GM12878 (cell line): ENCODE results near the gene PTGDR2. TPM values are rescaled to one million over a fixed set of nuclear protein-coding genes. Genes with fewer than 3 reads are reported as not detected.

Source experiments
- ATAC-seq: fragments of 200-7000 bp; cut with Tn5 transposase; 3 replicates; pipeline ENCODE4 v1.9.1; 2020; ENCODE audit warnings: mild to moderate bottlenecking, moderate library complexity
- BruUV-seq: library from RNA; stranded (reverse); fragments of 400-500 nt; replicated peaks from 2 replicates; lab custom pipeline; 2021; lab: Mats Ljungman, UMichigan
- CTCF ChIA-PET: fragments of 300-600 bp; sonication (Branson Sonifier 250); formaldehyde crosslinking; extraction: SDS; loops from one replicate; lab custom pipeline; 2021; ENCODE audit warnings: inconsistent platforms; lab: Yijun Ruan, JAX
- POLR2A ChIA-PET: fragments of 350-600 bp; formaldehyde crosslinking; extraction: SDS; loops from one replicate; lab custom pipeline; 2021; ENCODE audit warnings: inconsistent platforms; lab: Charles Lee
- RAD21 ChIA-PET: fragments of 300-600 bp; sonication (Branson Sonifier 250); formaldehyde crosslinking; loops from one replicate; lab custom pipeline; 2023; ENCODE audit warnings: antibody characterized with exemption; ENCODE audit not compliant: unreplicated experiment; lab: Charles Lee
- SMC1A ChIA-PET: fragments of 300-600 bp; sonication (Branson Sonifier 250); formaldehyde crosslinking; loops from one replicate; lab custom pipeline; 2023; ENCODE audit not compliant: unreplicated experiment, uncharacterized antibody; lab: Charles Lee
- DNase-seq: peaks from one replicate; pipeline ENCODE4 v3.0.0-alpha.2; 2011; ENCODE audit warnings: low read depth, low spot score
- FAIRE-seq: peaks from 3 replicates; lab custom pipeline; 2011; peaks lifted over from hg19 to GRCh38; lab: Jason Lieb, UNC
- H2AFZ ChIP-seq: 2 replicates; pipeline ENCODE4 v1.6.0; 2011; ENCODE audit warnings: low read depth, low read length, control low read depth; ENCODE audit not compliant: control insufficient read depth
- H3K27ac ChIP-seq: 2 replicates; pipeline ENCODE4 v1.5.1; 2011; ENCODE audit warnings: control low read depth; ENCODE audit not compliant: control insufficient read depth, insufficient read depth
- H3K27me3 ChIP-seq, 2 experiments: replicated peaks in 1 of 2; 2 replicates each; pipeline versions ENCODE4 v1.6.0 to v1.6.1; 2011; ENCODE audit warnings: low read length in 1 of 2; ENCODE audit not compliant: control insufficient read depth in 2 of 2, insufficient read depth in 2 of 2
- H3K36me3 ChIP-seq, 2 experiments: 2 replicates each; pipeline ENCODE4 v1.5.1; 2011; ENCODE audit warnings: low read length in 1 of 2; ENCODE audit not compliant: control insufficient read depth in 2 of 2, insufficient read depth in 2 of 2
- H3K4me1 ChIP-seq: 2 replicates; pipeline ENCODE4 v1.6.1; 2011; ENCODE audit warnings: mild to moderate bottlenecking, low read length, moderate library complexity, mixed read lengths; ENCODE audit not compliant: control insufficient read depth, insufficient read depth
- H3K4me2 ChIP-seq: 2 replicates; pipeline ENCODE4 v1.6.0; 2011; ENCODE audit warnings: control low read depth; ENCODE audit not compliant: control insufficient read depth, insufficient read depth
- H3K4me3 ChIP-seq: fragments of 200-600 bp; sonication (generic); 2 replicates; pipeline ENCODE4 v1.5.1; 2016
- H3K79me2 ChIP-seq: 2 replicates; pipeline ENCODE4 v1.6.0; 2011; ENCODE audit warnings: low read length; ENCODE audit not compliant: control insufficient read depth, insufficient read depth
- H3K9ac ChIP-seq: 2 replicates; pipeline ENCODE4 v1.8.0; 2011; ENCODE audit warnings: low read length, control low read depth, mixed read lengths; ENCODE audit not compliant: control insufficient read depth, insufficient read depth
- H3K9me3 ChIP-seq: replicated peaks from 3 replicates; pipeline ENCODE4 v1.5.1; 2011; ENCODE audit warnings: mild to moderate bottlenecking, low read length; ENCODE audit not compliant: control insufficient read depth, insufficient read depth
- H4K20me1 ChIP-seq: 2 replicates; pipeline ENCODE4 v1.6.0; 2011; ENCODE audit not compliant: control insufficient read depth, insufficient read depth
- CBX3 ChIP-seq: fragments of 200-600 bp; sonication (generic); IDR thresholded peaks from 2 replicates; pipeline ENCODE4 v1.6.1; 2016; ENCODE audit warnings: low read depth, borderline replicate concordance
- HCFC1 ChIP-seq: fragments of 150-350 bp; IDR thresholded peaks from 2 replicates; pipeline ENCODE4 v1.6.1; 2014; ENCODE audit warnings: low read length
- HSF1 ChIP-seq: fragments of 150-350 bp; IDR thresholded peaks from 2 replicates; pipeline ENCODE4 v1.6.1; 2014; ENCODE audit warnings: mild to moderate bottlenecking, low read depth, low read length
- PRDM15 ChIP-seq: fragments of 450-650 bp; formaldehyde crosslinking; IDR thresholded peaks from 2 replicates; pipeline ENCODE4 v1.4.0; 2020; ENCODE audit warnings: mild to moderate bottlenecking, moderate library complexity
- REST ChIP-seq: IDR thresholded peaks from 2 replicates; pipeline ENCODE4 v1.6.1; 2012; ENCODE audit warnings: mild to moderate bottlenecking, low read depth, low read length
- RFX5 ChIP-seq: IDR thresholded peaks from 2 replicates; pipeline ENCODE4 v1.6.1; 2011; ENCODE audit warnings: low read depth, low read length, improper control_type of control experiment
- SREBF1 ChIP-seq: IDR thresholded peaks from 2 replicates; pipeline ENCODE4 v1.6.1; 2012; ENCODE audit warnings: mild to moderate bottlenecking, low read length
- TBL1XR1 ChIP-seq: IDR thresholded peaks from 2 replicates; pipeline ENCODE4 v1.6.1; 2012; ENCODE audit warnings: low read depth, low read length, improper control_type of control experiment
- YY1 ChIP-seq: IDR thresholded peaks from 2 replicates; pipeline ENCODE4 v1.6.1; 2011; ENCODE audit warnings: low read depth, mild to moderate bottlenecking, low read length
- ZBTB40 ChIP-seq: fragments of 450-650 bp; IDR thresholded peaks from 2 replicates; pipeline ENCODE4 v1.6.1; 2016; ENCODE audit warnings: mild to moderate bottlenecking, moderate library complexity, borderline replicate concordance
- ZSCAN29 ChIP-seq: fragments of 450-650 bp; IDR thresholded peaks from 2 replicates; pipeline ENCODE4 v1.6.1; 2017; ENCODE audit warnings: mild to moderate bottlenecking, moderate library complexity
- WGBS: methylation state at CpG from one replicate; pipeline ENCODE4 v1.1.6; 2016; ENCODE audit warnings: low lambda C conversion rate; ENCODE audit not compliant: insufficient replicate concordance, insufficient coverage; ENCODE audit errors: missing lambda C conversion rate; 5-methylcytosine and 5-hydroxymethylcytosine counted together
- in situ Hi-C: fragments of 300-500 bp; cut with MboI; formaldehyde crosslinking; loops from 9 replicates; pipeline ENCODE4 v1.14.3; 2018; ENCODE audit warnings: mixed read lengths
- intact Hi-C: fragments of 100-400 bp; cut with micrococcal nuclease; formaldehyde crosslinking; loops from one replicate; pipeline ENCODE4 v1.14.2; 2022; ENCODE audit not compliant: unreplicated experiment
- polyA plus RNA-seq, 11 experiments: library from polyadenylated mRNA; depleted of rRNA in 4 of 11; unstranded in 6 of 11; stranded (reverse) in 5 of 11; fragments of >200 nt; fragmentation: Nextera tagmentation in 4 of 11; fragmentation: Illumina TruSeq in 1 of 11; extraction: Ambion mirVana in 4 of 11; extraction: Trizol in 1 of 11; gene quantifications; 1 replicate in 1 of 11; 2 replicates in 10 of 11; pipeline versions ENCODE4 v1.2.1 to v1.2.3, GENCODE V29; 2011 to 2016; ENCODE audit warnings: inconsistent platforms in 2 of 11, missing spikeins in 2 of 11, low read depth in 1 of 11
- total RNA-seq, 4 experiments: library from RNA; depleted of rRNA in 3 of 4; stranded (reverse); fragments of >200 nt in 3 of 4; fragmentation: Illumina TruSeq in 1 of 4; extraction: Trizol in 1 of 4; gene quantifications; 2 replicates each; pipeline versions ENCODE4 v1.2.1 to v1.2.3, GENCODE V29; 2013 to 2021

The PTGDR2 gene
- total and polyA plus RNA-seq, 10 of the 15 experiments (the other 5 are each of a cell fraction or from before 2014, with no cell fraction given), result 0.01 to 0.28 (median 0.15) TPM; not detected in 6

GRCh38 chr11:60836866-60837515 is 18.8 kb downstream of the PTGDR2 start:
- DNase-seq (no peak), FAIRE-seq (no peak), ATAC-seq (no peak)
- CTCF ChIA-PET, result no interaction called here
- H3K4me2 ChIP-seq, result no peak overlapping the region
- POLR2A ChIA-PET, result no interaction called here
- RAD21 ChIA-PET, result interaction anchor here (1.2 kb wide), 1 partner anchor 51 kb away, joined by 5 read pairs; no protein-coding TSS in a partner anchor
- H3K9me3 ChIP-seq, result no peaks in the 10 kb centered on the region
- H3K9ac ChIP-seq, result no peak overlapping the region
- in situ Hi-C loops, result loop anchor here (5.0 kb wide), 2 partner anchors 60 to 345 kb away; no protein-coding TSS in a partner anchor
- H2AFZ ChIP-seq, result no peak overlapping the region
- intact Hi-C loops, result no loop called here
- SMC1A ChIA-PET, result no interaction called here
- no peak overlapping the region for H3K4me3 ChIP-seq
- H3K79me2 ChIP-seq, result peaks cover 7% of the 10 kb centered on the region
- H3K27ac ChIP-seq, result no peak overlapping the region
- H3K27me3 ChIP-seq, result no peaks in the 10 kb centered on the region
- H4K20me1 ChIP-seq, result no peaks in the 10 kb centered on the region
- no TSS peak for BruUV-seq
- WGBS, result 48% methylated on average over 9 of the region's 9 CpGs
- H3K4me1 ChIP-seq, result peaks cover 4% of the 10 kb centered on the region
- H3K36me3 ChIP-seq, result no peaks in the 10 kb centered on the region
- TF ChIP-seq ZBTB40 (no peak), HCFC1 (no peak), PRDM15 (no peak), YY1 (no peak), RFX5 (no peak), CBX3 (no peak), HSF1 (no peak), SREBF1 (no peak), TBL1XR1 (no peak), REST (no peak), ZSCAN29 (no peak)
